GM12865 (cell line): Measurements from ENCODE around the gene DYSF.

Source experiments
- DNase-seq: peaks from one replicate; pipeline ENCODE4 v3.0.0; 2010; ENCODE audit warnings: low read depth
- H3K4me3 ChIP-seq: 2 replicates; pipeline ENCODE4 v1.5.1; 2011; ENCODE audit warnings: mild to moderate bottlenecking, low read depth, low read length, control low read depth
- TF ChIP-seq, protein P1 (sequence below): IDR thresholded peaks from 2 replicates; pipeline ENCODE4 v1.5.1; 2011; ENCODE audit warnings: low read length, control low read depth, low read depth, inconsistent platforms; ENCODE audit not compliant: insufficient read depth; ENCODE audit errors: missing control alignments

Gene DYSF

DNA sequence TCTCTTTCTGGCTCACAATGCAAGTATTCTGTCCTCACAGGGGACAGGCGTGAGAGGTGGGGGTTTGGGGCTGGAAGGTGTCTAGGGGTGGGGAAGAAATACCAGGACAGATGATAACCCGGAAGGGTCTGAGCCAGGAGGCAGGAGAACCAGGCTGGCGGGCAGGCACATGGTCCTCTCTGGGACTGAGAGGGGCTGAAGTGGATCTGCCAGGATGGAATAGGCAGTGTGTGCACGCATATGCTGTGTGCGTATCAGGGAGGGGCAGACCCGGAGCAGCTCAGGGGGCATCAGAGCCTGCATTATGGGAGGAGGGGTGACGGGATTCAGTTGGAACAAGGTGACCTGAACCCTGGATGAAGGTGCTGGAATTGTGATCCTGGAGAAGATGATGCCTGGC, 157.3 kb downstream of the DYSF start:
- H3K4me3 ChIP-seq, result no peak overlapping the region
- TF ChIP-seq, protein P1, sequence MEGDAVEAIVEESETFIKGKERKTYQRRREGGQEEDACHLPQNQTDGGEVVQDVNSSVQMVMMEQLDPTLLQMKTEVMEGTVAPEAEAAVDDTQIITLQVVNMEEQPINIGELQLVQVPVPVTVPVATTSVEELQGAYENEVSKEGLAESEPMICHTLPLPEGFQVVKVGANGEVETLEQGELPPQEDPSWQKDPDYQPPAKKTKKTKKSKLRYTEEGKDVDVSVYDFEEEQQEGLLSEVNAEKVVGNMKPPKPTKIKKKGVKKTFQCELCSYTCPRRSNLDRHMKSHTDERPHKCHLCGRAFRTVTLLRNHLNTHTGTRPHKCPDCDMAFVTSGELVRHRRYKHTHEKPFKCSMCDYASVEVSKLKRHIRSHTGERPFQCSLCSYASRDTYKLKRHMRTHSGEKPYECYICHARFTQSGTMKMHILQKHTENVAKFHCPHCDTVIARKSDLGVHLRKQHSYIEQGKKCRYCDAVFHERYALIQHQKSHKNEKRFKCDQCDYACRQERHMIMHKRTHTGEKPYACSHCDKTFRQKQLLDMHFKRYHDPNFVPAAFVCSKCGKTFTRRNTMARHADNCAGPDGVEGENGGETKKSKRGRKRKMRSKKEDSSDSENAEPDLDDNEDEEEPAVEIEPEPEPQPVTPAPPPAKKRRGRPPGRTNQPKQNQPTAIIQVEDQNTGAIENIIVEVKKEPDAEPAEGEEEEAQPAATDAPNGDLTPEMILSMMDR, result no peak
- no peak for DNase-seq

GRCh38 chr2:71611247-71611646, 157.9 kb downstream of the DYSF start:
- TF ChIP-seq, protein P1, result no peak
- no peak overlapping the region for H3K4me3 ChIP-seq
- no peak for DNase-seq

DNA sequence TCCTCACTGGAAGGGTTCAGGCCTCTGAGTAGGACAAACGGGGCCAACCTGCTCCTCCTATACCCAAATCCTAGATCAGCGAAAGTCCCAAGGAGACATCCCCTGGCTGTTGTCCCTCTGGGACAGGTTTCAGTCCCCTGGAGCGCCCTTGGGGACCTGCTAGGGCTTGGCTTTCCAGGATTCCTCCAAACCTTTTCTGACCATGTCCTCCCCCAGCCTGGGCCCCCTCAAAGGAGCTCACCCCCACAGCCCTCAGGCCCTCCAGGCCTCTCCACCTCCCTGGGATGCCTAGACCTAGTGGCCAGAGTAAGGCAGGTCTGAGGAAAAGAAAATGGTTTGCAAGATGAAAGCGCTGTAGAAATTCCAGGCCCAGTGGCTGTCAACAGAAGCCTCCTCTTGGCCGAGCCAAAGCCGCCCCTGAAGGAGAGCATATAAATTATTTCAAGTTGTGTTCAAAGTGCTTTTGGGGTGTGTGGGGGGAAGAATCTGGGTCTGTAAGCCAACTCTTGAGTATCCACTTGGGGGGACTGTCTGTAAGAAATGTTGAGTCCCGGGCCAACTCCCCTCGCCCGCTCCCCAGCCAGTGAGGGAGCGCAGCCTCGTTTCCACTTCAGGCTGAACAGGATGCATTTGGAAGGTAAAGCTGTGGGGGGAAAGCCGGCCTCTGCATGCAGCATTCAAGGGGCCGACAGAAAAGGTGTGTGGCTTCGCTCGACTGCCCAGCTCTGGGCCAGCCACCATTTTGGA, 158.6 kb downstream of the DYSF start:
- H3K4me3 ChIP-seq, result no peak overlapping the region
- DNase-seq, result no peak
- TF ChIP-seq, protein P1, result no peak

DNA sequence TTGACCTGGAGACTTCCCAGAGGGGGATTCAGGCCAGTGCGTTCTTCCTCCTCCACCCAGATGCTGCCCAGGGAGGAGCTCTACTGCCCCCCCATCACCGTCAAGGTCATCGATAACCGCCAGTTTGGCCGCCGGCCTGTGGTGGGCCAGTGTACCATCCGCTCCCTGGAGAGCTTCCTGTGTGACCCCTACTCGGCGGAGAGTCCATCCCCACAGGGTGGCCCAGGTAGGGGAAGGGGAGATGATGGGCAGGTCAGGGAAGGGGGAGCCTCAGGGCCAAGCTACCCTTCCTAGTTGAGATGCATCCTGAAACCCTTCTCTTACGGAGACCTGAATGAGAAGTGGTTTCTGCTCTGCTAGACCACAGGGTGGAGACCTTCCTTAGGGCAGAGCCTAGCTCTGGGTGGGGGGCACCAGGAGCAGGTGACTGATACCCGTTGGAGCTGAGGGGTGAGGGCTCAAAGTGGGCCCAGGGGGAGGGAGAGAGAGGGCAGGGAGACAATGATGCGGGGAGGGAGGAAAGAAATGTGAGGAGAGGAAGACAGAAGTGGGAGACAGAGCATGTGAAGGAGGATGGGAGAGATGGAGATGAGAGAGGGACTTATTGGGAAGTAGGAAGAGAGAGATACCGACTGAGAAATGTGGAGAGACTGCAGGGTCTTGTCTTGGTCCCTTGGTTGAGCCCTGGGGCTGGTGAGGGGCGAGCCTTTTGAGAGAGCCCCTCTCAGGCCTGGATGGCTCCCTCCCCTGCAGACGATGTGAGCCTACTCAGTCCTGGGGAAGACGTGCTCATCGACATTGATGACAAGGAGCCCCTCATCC, 159.4 kb downstream of the DYSF start:
- TF ChIP-seq, protein P1, result no peak
- no peak for DNase-seq
- H3K4me3 ChIP-seq, result no peak overlapping the region

DNA sequence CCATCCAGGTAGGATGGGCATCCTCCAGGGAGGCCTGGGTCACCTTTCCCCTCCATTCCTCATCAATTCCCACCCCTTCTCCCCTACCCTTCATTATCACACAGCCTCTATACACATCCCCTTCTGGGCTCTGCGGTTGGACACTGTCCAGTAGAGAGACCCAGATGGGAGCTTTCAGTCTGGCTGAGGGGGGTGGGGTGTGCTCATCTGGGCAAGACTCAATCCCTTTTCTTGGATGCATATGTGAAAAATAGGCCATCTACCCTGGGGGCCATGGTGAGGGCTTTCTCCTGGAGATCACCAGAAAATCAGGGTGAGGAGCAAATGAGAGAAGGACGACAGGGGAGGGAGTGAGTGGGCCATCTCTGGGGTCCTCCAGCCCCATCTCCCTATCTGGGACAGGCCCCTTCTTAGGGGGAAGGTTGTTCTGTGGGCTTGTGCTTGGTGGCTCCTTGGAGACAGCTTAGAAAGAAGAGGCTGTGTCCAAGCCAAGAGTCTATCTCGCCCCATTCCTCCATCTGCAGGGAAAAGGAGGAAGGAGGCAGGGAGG, 160.1 kb downstream of the DYSF start:
- no peak for DNase-seq
- H3K4me3 ChIP-seq, result no peak overlapping the region
- TF ChIP-seq, protein P1, result no peak

DNA sequence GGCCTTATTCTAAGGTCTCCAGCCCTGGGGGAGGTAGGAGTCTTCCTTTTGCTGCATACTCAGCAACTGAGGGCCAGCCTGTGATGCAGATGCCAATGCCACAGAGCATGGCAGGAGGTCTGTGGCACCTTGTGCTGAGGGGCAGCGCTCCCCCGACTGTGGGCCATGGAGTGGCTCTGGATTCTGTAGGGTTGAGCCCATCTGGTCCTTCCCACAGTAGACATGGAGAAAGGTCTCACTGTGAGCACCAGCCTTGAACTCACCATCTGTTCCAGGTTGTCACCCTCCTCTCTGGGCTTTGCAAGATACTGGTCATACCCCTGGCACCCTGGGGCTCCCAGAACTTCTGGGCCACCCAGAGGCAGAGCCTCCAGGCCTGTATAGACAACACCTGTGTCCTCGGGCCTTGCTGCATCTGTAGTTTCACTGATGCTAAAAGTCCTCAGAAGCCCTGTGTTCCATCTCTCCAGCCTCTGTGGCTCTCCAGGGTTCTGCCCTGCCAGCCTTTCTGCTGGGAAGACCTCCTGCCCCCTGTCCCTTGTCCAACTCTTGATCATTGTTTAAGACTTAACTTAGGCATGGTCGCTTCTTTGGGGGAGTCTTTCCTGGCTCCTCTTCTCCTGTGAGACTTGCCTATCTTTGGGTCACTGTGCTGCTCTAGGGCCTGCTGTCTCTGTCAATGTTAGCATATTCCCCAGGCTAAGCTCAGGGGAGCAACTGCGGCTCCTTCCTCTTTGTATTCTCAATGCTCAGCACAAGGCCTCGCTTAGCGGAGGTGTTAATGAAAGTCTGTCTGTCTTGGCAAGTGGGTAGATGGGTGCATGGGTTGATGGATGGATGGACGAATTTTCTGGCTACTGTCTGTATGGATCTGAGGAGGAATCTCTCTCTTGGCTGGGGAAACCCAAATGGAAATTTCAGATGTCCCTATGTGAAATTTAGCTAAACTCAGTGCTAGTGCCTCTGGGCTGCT, 160.9 kb downstream of the DYSF start:
- TF ChIP-seq, protein P1, result no peak
- no peak for DNase-seq
- H3K4me3 ChIP-seq, result no peak overlapping the region
